ENCODE data around the gene ANKH. TPM values are rescaled to one million over a fixed set of nuclear protein-coding genes. Genes with fewer than 3 reads are reported as not detected.

Gene ANKH
- polyA plus RNA-seq, 1 donor from 2014 or later: 9.9 TPM

GRCh38 chr5:14807471-14807870 lies 64.1 kb downstream of the ANKH start:
- no peak overlapping the region for H3K9ac ChIP-seq (ENCODE audit: low read length)
- H2AFZ ChIP-seq (ENCODE audit: low read depth, low read length): no peak overlapping the region
- no peak overlapping the region for H3K4me3 ChIP-seq (ENCODE audit: low read length)
- no peak overlapping the region for H3K27ac ChIP-seq (ENCODE audit: low read length)
- TF ChIP-seq EZH2 (IDR thresholded peaks at IDR 0.05; ENCODE audit: borderline replicate concordance, insufficient read depth, low read length, poor library complexity, severe bottlenecking) (no peak), SMC3 (conservative IDR thresholded peaks at IDR 0.05; ENCODE audit: poor library complexity) (no peak), TAF1 (IDR thresholded peaks at IDR 0.05; ENCODE audit: low read depth) (no peak), MXI1 (conservative IDR thresholded peaks at IDR 0.05; ENCODE audit: poor library complexity, severe bottlenecking) (no peak), RAD21 (conservative IDR thresholded peaks at IDR 0.05) (no peak), POLR2AphosphoS5 (IDR thresholded peaks at IDR 0.05) (no peak), EP300 (conservative IDR thresholded peaks at IDR 0.05; ENCODE audit: poor library complexity, severe bottlenecking) (no peak), CTCF (IDR thresholded peaks at IDR 0.05; ENCODE audit: poor library complexity, severe bottlenecking) (no peak), REST (IDR thresholded peaks at IDR 0.05; ENCODE audit: borderline replicate concordance) (no peak)
- H3K9me3 ChIP-seq (ENCODE audit: low read length): no peaks in the 10 kb centered on the region
- H3K4me2 ChIP-seq (ENCODE audit: low read length): no peak overlapping the region
- H3K36me3 ChIP-seq (ENCODE audit: insufficient read depth, low read length): no peaks in the 10 kb centered on the region
- no peaks in the 10 kb centered on the region for H3K9me2 ChIP-seq (ENCODE audit: insufficient read depth, low read length)
- H4K20me1 ChIP-seq (ENCODE audit: insufficient read depth): no peaks in the 10 kb centered on the region
- no peaks in the 10 kb centered on the region for H3F3A ChIP-seq (ENCODE audit: insufficient read depth, low read length, poor library complexity, severe bottlenecking)
- H3K79me2 ChIP-seq (replicated peaks; ENCODE audit: insufficient read depth, low read length): no peaks in the 10 kb centered on the region
- no peaks in the 10 kb centered on the region for H3K27me3 ChIP-seq (ENCODE audit: insufficient read depth, low read depth, low read length)

GRCh38 chr5:14806456-14806855 lies 65.1 kb downstream of the ANKH start:
- H3K27me3 ChIP-seq (ENCODE audit: insufficient read depth, low read depth, low read length): no peaks in the 10 kb centered on the region
- no peak overlapping the region for H3K4me3 ChIP-seq (ENCODE audit: low read length)
- TF ChIP-seq POLR2AphosphoS5 (IDR thresholded peaks at IDR 0.05) (no peak), REST (IDR thresholded peaks at IDR 0.05; ENCODE audit: borderline replicate concordance) (no peak), TAF1 (IDR thresholded peaks at IDR 0.05; ENCODE audit: low read depth) (no peak), EZH2 (IDR thresholded peaks at IDR 0.05; ENCODE audit: borderline replicate concordance, insufficient read depth, low read length, poor library complexity, severe bottlenecking) (no peak), RAD21 (conservative IDR thresholded peaks at IDR 0.05) (no peak), CTCF (IDR thresholded peaks at IDR 0.05; ENCODE audit: poor library complexity, severe bottlenecking) (no peak), EP300 (conservative IDR thresholded peaks at IDR 0.05; ENCODE audit: poor library complexity, severe bottlenecking) (no peak), SMC3 (conservative IDR thresholded peaks at IDR 0.05; ENCODE audit: poor library complexity) (no peak), MXI1 (conservative IDR thresholded peaks at IDR 0.05; ENCODE audit: poor library complexity, severe bottlenecking) (no peak)
- no peak overlapping the region for H2AFZ ChIP-seq (ENCODE audit: low read depth, low read length)
- H3K4me2 ChIP-seq (ENCODE audit: low read length): no peak overlapping the region
- no peak overlapping the region for H3K9ac ChIP-seq (ENCODE audit: low read length)
- H3K79me2 ChIP-seq (replicated peaks; ENCODE audit: insufficient read depth, low read length): no peaks in the 10 kb centered on the region
- no peak overlapping the region for H3K27ac ChIP-seq (ENCODE audit: low read length)
- H3K9me3 ChIP-seq (ENCODE audit: low read length): no peaks in the 10 kb centered on the region
- no peaks in the 10 kb centered on the region for H3F3A ChIP-seq (ENCODE audit: insufficient read depth, low read length, poor library complexity, severe bottlenecking)
- no peaks in the 10 kb centered on the region for H3K9me2 ChIP-seq (ENCODE audit: insufficient read depth, low read length)
- no peaks in the 10 kb centered on the region for H4K20me1 ChIP-seq (ENCODE audit: insufficient read depth)
- no peaks in the 10 kb centered on the region for H3K36me3 ChIP-seq (ENCODE audit: insufficient read depth, low read length)

All from neural cell (in vitro differentiated cells).